Measurements from ENCODE around the gene ZNF621. TPM values are rescaled to one million over a fixed set of nuclear protein-coding genes. Genes with fewer than 3 reads are reported as not detected.

The ZNF621 gene
- total RNA-seq, 4 donors from 2014 or later = 6.5 to 35.7 (median 16.3) TPM

DNA sequence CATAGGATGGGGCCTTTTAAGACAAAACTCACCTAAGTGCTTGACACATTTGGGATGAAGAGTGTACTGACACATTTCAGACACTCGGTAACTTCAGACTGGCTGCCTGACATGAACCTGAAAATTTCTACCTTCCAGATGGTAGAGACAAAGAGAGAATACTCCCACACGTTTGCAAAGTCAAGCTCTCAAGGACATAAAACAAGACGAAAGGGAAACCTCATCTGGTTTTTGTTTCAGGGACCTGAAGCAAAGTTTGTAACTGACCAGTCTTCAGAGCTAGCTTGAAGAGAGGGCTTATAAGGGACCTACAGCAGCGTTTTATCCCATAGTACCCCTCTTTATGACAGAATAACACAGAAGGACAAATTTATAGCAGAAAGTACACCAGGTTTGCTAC is 41.9 kb downstream of the ZNF621 start:
- no peak overlapping the region for H3K27ac ChIP-seq
- no peaks in the 10 kb centered on the region for H3K27me3 ChIP-seq
- intact Hi-C loops (cut with DNase I; ENCODE audit: low total_unique reads) = no loop called here
- H3K4me3 ChIP-seq = no peak overlapping the region
- no peaks in the 10 kb centered on the region for H3K9me3 ChIP-seq
- no peak for DNase-seq
- H3K36me3 ChIP-seq = no peaks in the 10 kb centered on the region
- TF ChIP-seq POLR2A (IDR thresholded peaks at IDR 0.05) = no peak
- TF ChIP-seq, protein P1, sequence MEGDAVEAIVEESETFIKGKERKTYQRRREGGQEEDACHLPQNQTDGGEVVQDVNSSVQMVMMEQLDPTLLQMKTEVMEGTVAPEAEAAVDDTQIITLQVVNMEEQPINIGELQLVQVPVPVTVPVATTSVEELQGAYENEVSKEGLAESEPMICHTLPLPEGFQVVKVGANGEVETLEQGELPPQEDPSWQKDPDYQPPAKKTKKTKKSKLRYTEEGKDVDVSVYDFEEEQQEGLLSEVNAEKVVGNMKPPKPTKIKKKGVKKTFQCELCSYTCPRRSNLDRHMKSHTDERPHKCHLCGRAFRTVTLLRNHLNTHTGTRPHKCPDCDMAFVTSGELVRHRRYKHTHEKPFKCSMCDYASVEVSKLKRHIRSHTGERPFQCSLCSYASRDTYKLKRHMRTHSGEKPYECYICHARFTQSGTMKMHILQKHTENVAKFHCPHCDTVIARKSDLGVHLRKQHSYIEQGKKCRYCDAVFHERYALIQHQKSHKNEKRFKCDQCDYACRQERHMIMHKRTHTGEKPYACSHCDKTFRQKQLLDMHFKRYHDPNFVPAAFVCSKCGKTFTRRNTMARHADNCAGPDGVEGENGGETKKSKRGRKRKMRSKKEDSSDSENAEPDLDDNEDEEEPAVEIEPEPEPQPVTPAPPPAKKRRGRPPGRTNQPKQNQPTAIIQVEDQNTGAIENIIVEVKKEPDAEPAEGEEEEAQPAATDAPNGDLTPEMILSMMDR (IDR thresholded peaks at IDR 0.05) = no peak
- no peaks in the 10 kb centered on the region for H3K4me1 ChIP-seq

DNA sequence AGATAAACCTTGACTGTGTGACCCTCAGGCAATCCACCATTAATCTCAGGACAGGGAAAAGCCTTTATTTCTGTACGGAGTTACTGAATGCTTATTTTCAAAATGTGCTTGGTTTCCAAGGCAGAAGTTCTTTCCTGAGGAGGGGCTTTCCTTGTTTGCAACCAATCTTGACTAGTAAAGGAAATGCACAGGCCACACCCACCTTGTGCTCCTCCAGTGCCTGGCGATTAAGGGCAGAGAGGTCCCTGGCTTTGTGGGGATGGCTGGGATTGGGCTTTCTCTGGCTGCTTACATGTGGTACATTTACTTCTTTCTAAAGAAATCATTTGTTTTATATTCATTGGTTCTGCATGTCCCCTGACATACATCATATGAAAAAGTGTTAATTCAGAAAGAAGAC is 47.8 kb downstream of the ZNF621 start:
- Histone ChIP-seq H3K36me3 (no peaks in the 10 kb centered on the region), H3K27ac (no peak overlapping the region), H3K4me1 (no peaks in the 10 kb centered on the region), H3K27me3 (no peaks in the 10 kb centered on the region), H3K9me3 (no peaks in the 10 kb centered on the region), H3K4me3 (no peak overlapping the region)
- intact Hi-C loops (cut with DNase I; ENCODE audit: low total_unique reads) = no loop called here
- TF ChIP-seq, protein P1 (IDR thresholded peaks at IDR 0.05) = no peak
- no peak for TF ChIP-seq POLR2A (IDR thresholded peaks at IDR 0.05)
- DNase-seq = no peak

DNA sequence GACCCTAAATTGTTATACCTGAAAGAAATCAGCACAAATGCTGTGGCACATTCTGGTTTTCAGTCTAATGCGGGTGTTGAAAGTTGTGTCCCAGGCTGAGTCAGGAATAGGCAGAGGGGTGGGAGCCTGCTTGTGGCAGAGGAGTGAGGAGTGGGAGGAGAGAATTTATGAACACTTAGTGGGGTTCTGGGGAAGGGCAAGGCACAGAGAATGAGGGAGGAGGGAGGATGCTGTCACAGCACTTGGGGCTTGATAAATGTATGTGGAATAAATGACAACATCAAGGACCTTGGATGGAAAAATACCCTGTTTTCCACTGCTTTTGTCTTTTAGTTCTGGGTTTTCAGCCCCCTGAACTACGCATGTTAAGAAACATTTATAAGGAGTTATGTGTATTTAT is 49.3 kb downstream of the ZNF621 start:
- no peaks in the 10 kb centered on the region for H3K9me3 ChIP-seq
- no peaks in the 10 kb centered on the region for H3K4me1 ChIP-seq
- H3K36me3 ChIP-seq = no peaks in the 10 kb centered on the region
- no peak overlapping the region for H3K27ac ChIP-seq
- H3K4me3 ChIP-seq = no peak overlapping the region
- no peak for DNase-seq
- H3K27me3 ChIP-seq = no peaks in the 10 kb centered on the region
- TF ChIP-seq POLR2A (IDR thresholded peaks at IDR 0.05) = no peak
- TF ChIP-seq, protein P1 (IDR thresholded peaks at IDR 0.05) = no peak
- intact Hi-C loops (cut with DNase I; ENCODE audit: low total_unique reads) = no loop called here

DNA sequence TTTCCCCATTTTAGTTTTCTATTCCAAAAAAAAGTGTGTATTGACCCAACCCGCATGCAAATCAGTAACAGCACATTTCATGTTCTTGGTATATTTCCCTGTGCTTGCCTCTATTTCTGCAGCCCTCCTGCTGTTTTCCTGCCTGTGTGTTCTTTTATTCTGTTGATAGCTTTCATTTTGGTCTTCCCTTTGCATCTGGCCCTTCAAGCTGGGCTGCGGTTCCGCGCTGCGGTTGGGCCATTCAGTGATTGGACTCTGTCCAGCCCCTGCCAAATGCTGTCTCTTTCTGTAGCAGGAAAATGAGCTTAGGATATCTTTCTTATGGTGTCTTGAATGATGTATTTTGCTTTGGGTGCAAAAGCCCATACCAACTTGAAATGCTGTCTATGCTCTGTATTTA is 49.9 kb downstream of the ZNF621 start:
- intact Hi-C loops (cut with DNase I; ENCODE audit: low total_unique reads) = no loop called here
- TF ChIP-seq, protein P1 (IDR thresholded peaks at IDR 0.05) = no peak
- no peak for TF ChIP-seq POLR2A (IDR thresholded peaks at IDR 0.05)

DNA sequence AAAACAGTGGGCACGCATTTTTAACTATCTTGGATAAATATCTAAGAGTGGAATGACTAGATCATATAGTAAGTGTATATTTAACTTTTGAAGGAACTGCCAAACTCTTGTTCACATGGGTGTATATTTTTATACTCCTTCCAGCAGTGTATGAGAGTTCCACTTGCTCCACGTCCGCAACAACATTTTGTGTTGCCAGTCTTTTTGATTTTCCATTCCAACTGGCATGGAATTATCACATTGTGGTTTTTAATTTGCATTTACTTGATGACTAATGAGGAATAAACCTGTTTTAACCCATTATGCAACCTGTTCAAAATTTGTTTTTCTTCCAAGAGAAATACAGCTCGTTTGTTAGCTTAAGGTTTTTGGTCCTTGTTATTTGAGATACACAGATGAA is 51.6 kb downstream of the ZNF621 start:
- intact Hi-C loops (cut with DNase I; ENCODE audit: low total_unique reads) = no loop called here
- H3K9me3 ChIP-seq = no peaks in the 10 kb centered on the region
- H3K4me1 ChIP-seq = no peaks in the 10 kb centered on the region
- H3K4me3 ChIP-seq = no peak overlapping the region
- no peak overlapping the region for H3K27ac ChIP-seq
- no peak for DNase-seq
- H3K27me3 ChIP-seq = no peaks in the 10 kb centered on the region
- TF ChIP-seq POLR2A (IDR thresholded peaks at IDR 0.05) = no peak
- TF ChIP-seq, protein P1 (IDR thresholded peaks at IDR 0.05) = no peak
- H3K36me3 ChIP-seq = no peaks in the 10 kb centered on the region

More for the DNA sequence above, 49.9 kb downstream of the ZNF621 start:
- Histone ChIP-seq H3K27me3 (no peaks in the 10 kb centered on the region), H3K4me1 (no peaks in the 10 kb centered on the region), H3K4me3 (no peak overlapping the region), H3K36me3 (no peaks in the 10 kb centered on the region), H3K27ac (no peak overlapping the region), H3K9me3 (no peaks in the 10 kb centered on the region)
- DNase-seq = no peak

Data from uterus (tissue), 4 donors.